GM19023 (cell line): ENCODE measurements around the gene AKR1C2.
"Not testable (repeated sequence)": the region's sequence is repeated elsewhere in the genome, so short reads cannot be mapped to it uniquely, and the experiment has no call there.

ENCODE experiments used
- ATAC-seq: cut with Tn5 transposase; IDR thresholded peaks from one replicate; pipeline ENCODE4 v1.9.1; 2021; ENCODE audit warnings: mild to moderate bottlenecking, moderate library complexity; ENCODE audit not compliant: unreplicated experiment

AKR1C2 gene

DNA sequence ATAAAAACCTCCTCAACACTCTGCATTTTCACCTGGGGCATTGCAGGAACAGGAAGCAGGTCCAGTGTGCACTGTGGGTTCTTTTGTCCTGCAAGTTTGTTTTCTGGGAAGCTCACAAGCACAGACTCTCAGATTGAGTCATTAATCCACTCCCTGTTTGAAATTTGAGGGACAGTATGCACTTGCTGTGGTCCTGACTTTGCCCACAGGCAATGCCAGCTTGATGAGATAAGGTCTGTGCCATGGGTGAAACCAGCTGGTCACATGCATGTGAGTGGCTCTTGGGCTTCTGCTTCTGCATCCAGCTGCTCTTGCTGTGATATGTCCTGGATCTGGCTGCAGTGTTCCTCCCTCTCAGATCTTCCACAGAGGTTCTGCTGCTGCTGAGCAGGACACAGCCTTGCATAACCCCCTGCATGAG is 21.8 kb upstream of the AKR1C2 start:
- ATAC-seq, result not testable (repeated sequence)

DNA sequence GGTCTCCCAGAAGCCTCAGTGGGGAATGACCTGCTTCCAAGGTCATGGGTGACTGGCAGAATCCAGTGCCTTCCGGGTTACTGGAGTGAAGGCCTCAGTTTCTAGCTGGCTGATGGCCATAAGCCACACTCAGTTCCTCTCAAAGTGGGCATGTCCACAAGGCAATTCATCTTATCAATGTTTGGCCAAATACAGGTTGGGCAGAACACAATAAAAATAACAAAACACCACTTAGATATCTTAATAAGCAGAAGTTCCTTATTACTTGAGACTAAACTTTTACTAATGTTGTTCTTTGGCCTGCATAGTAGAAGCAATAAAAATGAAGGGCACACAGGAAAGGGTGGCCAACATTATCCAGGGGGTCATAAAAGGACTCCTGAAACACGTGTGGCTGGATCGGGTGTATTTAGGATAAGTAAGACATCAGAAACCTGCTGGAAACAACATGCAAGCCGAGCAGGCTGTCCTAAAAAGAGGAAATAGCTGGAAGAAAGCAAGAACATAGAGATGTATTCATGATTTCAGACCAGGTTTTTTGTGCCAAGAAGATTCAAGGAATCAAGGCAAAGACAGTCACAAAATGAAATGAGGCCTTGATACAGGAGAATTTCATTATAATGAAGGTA is 19.6 kb upstream of the AKR1C2 start:
- no peak for ATAC-seq

DNA sequence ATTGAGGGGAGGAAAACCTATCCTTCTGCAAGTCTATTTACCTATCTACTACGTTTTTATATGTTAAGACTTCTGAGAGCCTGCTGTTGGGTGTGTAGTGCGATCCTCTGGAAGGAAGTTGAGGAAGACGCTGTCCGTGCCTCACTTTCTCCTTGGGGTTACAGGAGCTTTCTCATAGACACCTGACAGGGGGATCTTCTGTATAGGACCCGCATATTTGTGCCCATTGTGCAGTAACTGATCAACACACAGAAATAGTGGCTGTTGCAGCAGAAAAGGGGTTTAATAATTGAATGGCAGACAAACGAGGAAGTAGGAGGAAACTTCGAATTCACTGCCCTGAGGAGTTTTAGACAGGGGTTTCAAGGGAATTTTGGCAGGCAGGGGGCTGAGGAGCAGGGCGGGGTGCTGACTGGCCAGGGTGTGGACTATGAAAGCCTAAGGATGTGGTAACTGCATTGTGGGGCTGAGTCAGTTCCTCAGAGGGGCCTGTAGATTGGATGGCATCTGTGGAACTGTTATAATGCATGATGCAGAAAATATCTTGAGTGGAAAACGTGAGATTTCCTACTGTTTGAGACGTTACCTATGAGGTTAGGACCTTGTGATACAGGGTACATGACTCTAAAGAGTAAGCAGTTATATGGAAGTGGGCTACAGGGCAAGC is 18.1 kb upstream of the AKR1C2 start:
- not testable (repeated sequence) for ATAC-seq

DNA sequence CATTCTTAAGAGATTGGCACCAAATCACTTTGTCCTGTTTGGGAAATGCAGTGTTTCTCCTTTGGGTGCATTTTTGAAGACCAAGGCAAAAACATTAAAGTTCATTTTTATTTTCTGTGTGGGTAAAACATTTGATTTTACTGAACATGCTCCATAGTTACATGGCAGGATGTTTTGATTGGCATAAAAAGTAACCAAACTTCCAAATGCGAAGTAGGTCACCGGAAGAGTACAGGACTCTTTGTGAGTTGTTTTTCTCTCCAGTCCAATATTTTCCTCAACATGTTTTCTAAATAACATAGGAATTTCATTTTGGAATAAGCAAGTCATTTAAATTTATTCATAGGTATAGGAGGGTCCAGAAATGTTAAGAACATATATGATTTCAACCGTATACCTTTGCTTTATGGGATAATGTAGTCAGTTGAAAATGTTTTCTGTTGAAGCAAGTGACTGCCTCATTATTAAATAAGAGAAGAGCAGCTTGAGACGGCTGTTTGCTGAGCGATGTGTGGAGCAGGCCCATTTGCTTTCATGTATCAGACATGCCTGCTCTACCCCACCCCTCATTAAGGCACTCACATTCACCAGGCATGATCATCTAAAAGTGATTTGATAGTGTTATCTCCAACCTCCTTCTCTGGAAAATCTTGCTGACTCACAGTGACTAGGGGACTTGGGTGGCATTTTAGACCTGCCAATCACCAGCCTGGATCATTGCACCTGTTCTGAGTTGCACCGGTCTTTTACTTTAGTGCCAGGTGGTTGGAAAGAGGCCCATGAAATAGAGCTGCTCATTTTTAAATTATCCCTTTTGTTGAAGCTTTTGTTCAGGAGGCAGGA is 16.3 kb upstream of the AKR1C2 start:
- ATAC-seq, result not testable (repeated sequence)

DNA sequence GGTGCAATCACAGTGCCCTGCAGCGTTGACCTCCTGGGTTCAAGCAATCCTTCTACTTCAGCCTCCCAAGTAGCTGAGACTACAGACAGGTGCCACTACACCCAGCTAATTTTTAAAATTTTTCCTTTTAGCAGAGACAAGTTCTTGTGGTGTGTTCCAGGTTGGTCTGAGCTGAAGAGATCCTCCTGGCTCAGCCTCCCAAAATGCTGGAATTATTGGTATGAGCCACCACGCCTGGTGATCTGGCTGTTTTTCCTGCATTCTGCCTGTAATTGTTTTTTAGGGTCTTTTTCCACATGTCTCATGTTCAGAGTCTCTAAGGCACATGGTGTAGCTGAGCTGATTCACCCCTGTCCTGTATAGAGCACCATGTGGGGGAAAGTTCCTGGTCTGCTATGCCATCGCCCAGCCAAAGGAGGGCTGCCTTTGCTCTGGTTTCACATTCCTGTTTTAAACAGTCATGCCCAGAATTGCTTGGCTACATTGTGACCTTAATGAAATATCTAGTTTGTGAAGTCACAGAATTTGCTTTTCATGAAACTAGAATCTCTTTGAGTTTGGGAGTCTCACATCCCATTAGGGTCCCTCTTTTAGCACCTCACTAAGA is 15.1 kb upstream of the AKR1C2 start:
- ATAC-seq, result not testable (repeated sequence)

DNA sequence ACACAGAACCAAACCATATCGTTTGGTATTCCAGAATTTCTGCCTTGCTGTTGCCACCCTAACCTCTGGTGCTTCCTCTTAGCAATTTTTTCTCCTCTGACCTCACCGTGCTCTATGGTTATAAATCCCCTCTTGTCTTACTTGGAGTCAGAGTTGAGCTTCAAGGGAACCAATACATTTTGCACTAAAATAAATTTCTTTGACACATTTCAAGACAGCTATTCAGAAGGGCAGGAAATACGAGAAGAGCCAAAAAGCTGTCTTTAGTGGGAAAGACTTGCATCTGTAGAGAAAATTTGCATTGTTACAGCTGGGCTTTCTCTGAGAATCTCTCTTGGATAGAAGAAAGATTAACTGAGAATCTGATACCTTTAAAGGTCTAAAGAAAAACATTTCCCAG is 14.5 kb upstream of the AKR1C2 start:
- ATAC-seq, result no peak

DNA sequence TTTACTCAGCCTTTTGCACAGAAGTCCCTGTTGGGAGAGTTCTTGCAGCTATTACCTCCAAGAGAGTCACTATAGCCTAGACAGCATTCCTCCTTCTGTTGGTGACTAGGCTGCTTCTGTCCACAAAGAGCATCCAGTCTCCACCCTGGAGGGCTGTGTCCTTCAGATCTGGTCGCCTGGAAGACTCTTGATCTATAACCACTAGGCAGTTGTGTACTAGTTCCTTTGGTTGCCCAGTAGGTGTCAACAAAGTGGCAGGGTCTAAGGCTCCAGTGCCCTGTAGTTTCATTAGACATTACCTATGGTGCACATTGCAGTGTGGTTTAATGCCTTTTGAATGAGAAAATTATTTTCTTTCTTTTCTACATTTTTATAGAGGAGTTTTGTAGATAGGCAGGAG is 11.3 kb upstream of the AKR1C2 start:
- ATAC-seq, result no peak

DNA sequence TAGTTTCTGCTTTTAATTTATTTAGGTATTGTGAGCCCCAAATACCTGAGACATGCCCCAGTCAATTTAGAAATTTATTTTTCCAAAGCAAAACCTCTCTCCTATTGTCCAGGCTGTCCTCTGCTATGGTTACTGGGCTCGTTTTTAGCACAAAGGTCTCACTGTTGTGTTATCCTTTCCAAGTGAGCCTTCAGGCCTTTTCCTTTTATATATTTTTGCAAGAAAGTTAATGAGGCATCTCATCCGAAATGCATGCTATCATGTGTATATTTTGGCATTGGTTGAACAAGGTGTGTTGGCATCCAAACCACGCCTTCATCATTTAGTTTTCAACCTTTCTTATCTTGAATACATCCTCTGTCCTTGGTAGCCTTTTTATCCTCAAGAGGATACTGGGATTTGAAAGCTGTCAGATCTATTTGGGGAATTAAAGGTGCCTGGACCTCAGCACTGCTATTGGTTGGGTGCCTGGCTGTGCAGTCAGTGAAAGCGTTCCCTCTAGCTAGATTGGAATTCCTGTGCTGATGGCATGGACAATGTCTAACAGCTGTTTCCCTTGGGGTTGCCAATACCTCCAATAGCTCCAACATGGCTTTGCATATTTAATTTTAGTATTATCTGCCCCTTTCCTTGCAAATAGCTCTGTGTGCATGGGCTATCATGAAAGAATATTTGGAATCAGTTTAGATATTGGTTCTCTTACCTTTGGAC is 10.7 kb upstream of the AKR1C2 start:
- not testable (repeated sequence) for ATAC-seq

DNA sequence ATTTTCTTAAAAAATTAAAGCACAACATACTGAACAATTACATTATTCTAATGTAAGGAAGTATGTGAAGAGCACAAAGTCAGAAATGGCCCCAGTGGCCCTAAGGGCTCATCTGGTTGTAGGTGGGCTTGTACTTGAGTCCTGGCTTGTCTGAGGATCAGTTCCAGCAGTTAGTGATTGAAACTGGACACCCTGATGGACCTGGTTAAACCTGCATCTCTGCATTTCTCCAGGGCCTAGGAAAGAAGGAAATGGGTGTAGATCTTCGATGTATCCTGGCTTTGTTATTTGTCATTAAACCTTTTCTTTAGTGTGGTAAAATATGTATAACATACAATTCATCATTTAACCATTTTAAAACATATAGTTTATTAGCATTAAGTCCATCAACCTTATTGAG is 9.7 kb upstream of the AKR1C2 start:
- no peak for ATAC-seq

DNA sequence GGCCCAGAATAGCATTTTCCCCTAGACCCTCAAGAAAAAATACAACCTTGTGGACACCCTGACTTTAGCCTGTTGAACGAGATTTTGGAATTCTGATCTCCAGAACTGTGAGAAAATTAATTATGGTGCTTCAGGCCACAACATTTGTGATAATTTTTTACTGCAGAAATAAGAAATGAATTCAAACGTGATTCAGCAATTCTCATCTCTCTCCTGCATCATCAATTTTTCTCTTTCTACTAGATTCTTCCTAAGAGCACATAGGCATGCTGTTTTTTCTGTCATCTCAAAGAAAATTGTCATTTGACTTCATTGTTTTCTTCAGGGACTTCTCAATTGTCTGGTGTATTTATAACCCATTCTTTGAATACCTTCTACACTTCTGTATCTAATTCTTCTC is 8.9 kb upstream of the AKR1C2 start:
- ATAC-seq, result no peak

DNA sequence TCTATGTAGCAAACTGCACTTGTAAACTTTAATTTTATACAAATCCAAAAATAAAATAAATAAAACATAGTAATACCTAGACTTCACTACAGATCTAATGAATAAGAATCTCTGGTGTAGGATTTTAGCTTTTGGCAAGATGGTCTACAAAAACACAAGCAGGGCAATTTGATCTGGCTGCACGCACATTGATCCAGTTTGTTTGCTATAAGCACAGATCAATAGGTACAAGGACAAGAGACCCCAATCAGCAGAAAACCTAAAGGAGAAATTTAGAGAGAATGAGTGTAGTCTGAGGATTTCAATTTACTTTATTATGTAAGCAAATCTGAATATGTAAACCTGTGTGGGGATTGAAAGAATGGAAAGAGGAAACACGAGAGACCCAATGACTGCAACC is 7.7 kb upstream of the AKR1C2 start:
- not testable (repeated sequence) for ATAC-seq

DNA sequence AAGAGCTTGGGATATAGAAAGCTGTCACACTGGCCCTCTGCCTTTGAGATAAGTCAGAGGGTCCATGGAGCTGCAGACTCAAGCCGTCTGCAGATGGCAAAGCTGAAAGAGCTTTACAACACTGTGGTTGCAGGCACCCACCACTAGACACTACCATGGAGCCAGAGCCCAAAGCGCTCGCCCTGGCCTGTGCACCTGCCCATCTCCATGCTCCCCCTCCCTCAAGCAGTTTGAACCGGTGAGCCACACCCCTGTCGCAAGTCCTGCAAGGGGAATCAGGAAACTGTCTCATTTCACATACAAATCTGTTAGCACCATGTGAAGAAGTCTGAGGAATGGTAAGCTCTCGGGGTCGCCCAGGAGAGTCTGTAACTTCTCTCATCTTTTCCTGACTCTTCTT is 6.4 kb upstream of the AKR1C2 start:
- ATAC-seq, result not testable (repeated sequence)

DNA sequence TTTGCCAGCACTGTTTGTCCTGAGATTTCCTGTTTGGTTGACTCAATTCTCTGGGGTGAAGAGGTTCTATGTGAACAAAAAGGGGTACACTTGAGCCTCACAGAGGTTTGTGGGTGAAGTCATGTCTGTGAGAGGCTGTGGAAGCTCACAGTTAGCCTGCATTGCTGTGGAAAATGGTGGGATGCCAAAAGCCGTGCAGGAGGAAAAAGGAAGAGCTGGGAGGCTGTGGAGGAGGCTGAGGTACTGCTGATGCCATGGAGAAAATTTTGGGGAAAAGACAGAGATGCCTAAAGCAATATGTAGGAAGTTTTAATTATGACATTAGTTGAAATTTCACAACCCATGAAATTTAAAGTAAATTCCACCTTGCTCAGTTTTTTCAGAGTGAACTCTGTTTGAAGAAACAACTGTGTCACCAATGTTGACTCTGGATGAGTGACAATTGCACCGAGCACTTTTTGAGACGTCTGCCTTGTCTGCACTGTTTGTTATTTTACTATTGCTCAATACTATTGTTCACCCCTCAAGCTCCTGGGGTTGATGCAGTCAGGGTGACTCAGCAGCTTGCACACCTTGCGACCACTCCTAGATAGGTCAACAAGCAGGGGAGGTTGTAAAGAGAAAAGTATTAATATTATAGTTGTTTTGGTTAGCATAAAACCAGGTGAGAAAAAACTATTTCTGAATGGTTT is 5.3 kb upstream of the AKR1C2 start:
- not testable (repeated sequence) for ATAC-seq

DNA sequence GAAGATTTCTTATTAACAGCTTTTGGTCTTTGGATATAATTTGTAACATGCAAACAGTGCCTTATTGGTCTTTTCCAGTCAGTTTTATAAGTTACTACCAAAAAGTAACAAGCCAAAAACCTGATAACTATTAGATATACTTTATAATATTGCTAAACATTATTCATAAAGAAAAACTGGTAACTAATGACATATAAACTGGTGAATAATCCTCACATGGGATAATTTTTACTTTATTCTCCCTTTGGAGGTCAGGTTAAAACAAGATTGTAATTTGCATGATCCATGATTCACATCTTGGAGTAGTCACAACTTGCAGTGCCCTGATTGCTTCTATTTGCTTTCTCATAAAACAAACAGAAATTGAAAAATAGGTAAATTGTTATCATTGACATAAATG is 844 bp upstream of the AKR1C2 start:
- ATAC-seq, result not testable (repeated sequence)

DNA sequence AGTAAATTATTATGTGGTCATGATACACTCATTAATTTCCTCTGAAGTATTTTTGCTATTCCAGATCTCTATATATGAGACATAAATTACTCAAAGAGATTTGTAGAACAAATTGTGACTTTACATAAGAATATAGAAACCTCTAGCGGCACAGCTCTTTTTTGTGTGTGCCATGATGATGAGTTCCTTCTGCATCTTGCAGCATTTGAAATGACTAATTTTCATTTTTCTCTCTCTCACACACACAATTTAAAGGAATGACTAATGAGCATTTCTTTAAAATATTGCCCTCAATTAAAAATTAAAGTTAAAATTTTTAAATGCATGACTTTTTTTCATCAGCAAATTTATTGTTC is 351 bp upstream of the AKR1C2 start:
- not testable (repeated sequence) for ATAC-seq

DNA sequence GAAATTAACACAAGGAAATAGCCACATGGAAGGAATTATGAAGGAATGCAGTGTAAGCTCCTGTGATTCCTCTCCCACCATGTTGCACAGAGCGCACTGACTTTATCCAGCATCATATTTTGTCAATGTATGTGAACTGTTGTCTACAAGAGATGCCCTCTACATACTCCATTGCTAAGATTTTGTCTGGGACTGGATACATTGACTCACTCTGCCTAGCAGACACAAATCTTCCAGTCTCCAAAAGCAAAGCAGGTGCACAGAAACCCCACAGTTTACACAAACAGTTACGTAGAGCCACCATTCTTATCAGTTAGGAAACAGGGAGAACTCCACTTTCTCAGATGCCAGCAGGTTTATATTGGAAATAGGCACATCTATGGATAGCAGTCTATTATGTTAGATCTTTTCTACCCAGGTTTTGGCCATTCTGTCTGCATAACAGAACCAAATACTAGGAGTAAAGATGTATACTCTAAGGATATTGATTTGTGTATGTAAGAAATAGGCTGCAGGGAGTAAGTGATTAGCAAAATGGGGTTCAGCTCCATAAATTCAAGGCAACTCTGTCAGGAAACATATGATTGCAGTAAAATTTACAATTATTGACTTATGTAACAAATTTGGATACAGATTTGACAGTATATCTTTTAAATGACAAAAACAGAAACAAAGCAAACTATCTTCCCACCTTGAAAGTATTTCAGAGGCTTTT is 1.5 kb downstream of the AKR1C2 start:
- ATAC-seq, result no peak

DNA sequence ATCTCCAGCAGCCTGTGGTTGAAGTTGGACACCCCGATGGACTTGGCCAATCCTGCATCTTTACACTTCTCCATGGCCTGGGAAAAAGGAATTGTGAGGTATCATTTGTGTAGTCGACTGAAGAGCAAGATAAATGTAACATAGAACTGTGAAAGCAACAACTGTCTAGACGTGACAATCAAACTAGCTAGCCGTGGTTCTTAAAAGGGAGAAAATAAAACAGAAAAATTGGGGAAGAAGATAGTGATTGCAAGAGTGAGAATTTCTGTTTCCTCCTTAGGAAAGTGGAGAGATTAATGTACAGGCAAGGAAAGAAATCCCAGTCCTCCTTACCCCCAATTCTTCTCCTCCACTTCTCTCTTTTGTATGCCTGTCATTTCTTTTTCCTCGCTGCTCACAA is 5.0 kb downstream of the AKR1C2 start:
- no peak for ATAC-seq

DNA sequence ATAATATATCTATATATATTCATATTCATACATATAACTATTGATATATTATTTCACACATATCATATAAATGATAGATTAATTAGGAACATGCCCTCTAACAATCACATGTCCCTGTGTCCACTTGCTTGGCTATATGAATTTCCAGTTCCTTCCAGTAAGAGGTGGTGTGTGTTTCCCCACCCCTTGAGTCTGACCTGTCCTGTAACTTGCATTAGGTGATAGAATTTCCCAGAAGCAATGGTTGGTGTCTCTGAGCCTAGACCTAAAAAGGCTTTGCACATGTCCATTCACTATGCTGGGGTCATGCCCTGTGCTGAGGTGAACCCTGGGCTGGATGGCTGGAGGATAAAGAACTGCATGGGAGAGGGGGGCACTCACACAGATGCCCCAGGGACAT is 9.4 kb downstream of the AKR1C2 start:
- not testable (repeated sequence) for ATAC-seq

DNA sequence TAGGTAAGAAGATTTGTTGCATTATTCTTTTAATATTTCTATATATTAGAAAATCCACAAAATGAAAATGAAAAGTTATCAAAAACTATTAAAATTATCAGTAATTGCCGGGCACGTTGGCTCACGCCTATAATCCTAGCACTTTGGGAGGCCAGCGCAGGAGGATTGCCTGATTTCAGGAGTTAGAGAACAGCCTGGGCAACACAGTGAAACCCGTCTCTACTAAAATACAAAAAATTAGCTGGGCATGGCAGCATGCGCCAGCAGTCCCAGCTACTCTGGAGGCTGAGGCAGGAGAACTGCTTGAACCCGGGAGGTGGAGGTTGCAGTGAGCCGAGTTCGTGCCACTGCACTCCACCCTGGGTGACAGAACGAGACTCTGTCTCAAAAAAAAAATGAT is 11.1 kb downstream of the AKR1C2 start:
- not testable (repeated sequence) for ATAC-seq

DNA sequence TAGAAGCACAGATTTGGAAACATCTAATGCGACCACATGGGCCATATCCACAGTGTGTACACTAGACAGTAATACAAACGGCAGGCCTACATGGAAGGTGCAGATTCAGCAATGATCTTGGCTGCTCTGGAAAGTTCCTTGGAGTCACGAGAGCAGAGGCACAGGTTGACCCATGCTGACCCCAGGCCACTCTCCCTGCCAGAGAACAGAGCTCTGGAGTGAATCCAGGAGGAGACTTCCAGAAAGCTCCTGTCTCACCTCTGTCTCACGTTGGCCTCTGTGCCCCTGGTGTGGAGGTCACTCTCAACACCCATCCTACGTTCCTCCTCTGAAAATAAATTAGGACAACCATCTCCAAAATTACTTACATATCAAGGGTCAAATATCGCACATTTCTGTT is 12.2 kb downstream of the AKR1C2 start:
- not testable (repeated sequence) for ATAC-seq
